GOT3 (cell line): ENCODE results near the gene AIRE.

ENCODE experiments used
- DNase-seq: peaks from one replicate; lab custom pipeline; 2025; ENCODE audit warnings: mixed read lengths; lab: John Stamatoyannopoulos, UW

The AIRE gene

GRCh38 chr21:44324854-44325107 is 39.1 kb downstream of the AIRE start:
- DNase-seq, result no peak

DNA sequence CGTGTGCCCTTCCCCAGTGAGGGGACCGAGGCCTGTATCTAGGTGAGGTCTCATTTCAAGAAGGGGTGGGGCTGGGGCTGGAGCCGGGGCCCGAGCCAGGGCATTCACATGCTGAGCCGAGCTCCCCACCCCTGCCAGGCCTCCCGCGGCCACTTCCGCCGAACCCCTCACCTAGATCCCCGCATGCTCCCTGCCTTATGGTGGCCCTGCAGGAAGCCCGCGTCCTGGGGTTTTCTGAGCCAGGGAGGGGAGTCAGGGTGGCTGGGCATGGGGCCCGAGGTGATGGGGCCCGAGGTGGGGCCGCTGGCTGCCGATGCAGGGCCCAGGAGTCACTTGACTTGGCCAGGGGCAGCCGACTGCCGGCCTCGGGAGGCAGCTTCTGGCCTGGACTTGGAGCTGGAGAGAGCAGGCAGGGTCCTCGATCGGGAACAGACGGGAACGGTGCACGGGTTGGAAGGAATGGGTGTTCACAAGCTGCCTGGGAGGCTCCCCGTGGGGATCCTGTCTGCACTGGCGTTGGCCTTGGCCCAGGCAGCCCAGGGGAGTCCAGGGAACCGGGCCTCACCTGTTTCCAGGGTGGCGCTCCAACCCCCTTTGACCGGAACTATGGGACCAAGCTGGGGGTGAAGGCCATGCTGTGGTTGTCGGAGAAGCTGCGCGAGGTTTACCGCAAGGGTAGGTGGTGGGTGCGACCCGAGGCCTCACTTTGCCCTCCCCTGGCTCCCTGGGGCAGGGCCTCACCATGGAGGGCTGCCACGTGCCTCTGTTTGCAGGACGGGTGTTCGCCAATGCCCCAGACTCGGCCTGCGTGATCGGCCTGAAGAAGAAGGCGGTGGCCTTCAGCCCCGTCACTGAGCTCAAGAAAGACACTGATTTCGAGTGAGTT is 40.0 kb downstream of the AIRE start:
- no peak for DNase-seq

DNA sequence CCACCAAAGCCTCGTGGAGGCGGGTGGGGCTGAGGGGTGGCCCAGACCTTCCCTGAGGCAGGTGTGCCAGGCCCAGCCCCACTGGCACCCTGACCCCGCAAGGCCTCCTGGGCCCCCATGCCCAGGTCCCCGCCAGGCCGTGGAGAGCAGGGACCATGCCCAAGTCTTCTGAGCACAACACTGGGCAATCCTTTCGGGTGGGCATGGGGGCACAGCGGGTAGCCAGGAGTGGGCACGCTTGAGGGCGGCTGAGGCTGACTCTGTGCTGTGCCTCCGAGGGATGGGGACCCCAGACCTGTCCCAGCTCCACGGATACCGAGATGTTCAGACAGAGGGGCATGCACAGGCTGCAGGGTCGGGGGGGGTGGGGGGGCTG is 40.6 kb downstream of the AIRE start:
- no peak for DNase-seq

DNA sequence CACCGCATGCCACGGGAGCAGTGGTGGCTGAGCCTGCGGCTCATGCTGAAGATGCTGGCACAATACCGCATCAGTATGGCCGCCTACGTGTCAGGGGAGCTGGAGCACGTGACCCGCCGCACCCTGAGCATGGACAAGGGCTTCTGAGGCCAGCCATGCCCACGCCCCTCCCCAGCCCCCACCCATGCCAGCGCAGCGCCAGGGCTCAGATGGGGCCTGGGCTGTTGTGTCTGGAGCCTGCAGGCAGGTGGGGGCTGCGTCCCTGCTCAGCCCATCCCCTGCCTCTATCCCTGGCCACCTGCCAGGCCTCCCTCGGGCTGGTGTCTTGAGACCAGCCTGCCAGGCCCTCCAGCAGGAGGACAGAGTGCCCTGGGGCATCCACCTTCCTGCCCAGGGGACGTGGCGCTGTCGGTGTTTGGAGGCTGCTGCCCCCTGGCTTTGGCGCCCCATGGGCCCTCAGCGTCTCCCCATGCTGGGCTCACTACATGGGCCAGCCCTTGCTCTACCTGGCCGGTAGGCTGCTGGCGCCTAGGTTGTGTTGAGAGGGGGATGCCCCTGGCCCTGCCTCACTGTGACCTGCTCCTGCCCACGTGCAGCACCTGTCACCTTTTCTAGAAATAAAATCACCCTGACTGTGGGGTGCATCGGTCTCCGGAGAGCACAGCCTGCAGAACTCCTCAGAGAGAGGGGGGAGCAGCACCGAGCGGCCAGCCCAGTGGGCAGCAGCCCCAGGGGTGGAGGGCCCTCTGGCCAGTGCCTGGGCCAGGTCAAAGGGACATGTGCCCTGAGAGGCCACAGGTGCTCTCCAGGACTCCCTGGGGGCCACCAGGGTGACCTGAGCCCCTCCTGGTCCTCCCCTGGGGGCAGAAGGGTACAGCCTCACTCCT is 41.3 kb downstream of the AIRE start:
- no peak for DNase-seq

- no peak for DNase-seq
Measured at GRCh38 chr21:44327603-44327974, 41.9 kb downstream of the AIRE start.

- DNase-seq, result no peak
Measured at GRCh38 chr21:44328242-44328895, 42.7 kb downstream of the AIRE start.

GRCh38 chr21:44329086-44329889 is 43.6 kb downstream of the AIRE start:
- no peak for DNase-seq

DNA sequence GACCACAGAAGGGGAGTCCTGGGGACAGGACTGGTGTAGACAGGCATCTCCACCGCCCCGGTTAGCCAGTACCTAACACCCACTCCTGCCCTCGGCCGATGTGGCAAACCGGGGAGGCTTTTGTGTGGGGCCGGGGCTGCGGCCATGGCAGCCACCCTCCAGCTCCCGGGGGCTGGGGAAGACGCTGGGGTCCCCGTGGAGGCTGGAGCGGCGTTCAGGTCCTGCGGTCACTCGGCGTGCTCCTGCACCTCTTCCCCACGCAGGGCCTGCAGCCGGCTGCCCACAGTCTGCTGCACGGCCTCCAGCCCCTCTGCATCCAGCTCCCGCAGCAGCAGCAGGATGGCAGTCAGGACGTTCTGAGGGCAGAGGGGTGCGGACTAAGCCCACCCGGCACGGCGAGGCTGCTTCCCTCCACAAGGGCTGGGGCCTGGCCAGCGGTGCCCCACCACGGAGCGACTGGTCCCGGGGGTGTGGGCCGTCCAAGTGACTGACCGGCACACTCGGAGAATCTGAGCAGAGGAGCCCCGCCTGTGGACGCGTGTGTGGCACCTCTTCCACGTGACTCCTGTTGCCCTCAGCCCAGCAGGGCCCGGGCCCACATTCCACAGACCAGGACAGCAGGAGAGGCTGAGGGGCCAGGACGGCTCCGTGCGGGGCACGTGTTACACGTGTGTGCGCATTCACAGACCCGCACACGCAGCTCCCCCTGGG is 44.5 kb downstream of the AIRE start:
- no peak for DNase-seq

DNA sequence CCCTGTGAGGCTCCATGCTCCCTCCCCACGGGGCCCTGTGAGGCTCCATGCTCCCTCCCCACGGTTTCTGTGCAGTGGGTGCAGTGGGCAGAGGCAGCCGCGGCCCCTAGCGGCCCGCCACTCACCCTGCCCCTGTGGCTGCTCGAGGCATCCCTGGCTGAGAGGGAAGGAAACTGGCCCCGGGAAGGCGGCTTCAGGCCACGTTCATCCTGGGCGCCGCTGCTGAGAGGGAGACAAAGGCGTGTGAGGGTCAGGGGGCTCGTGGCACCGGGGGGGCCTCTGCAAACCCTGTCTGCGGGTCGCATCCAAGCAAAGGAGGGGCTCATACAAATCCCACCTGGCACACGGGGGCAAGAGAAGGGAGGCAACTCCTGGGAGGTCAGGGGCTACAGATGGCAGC is 45.0 kb downstream of the AIRE start:
- no peak for DNase-seq

DNA sequence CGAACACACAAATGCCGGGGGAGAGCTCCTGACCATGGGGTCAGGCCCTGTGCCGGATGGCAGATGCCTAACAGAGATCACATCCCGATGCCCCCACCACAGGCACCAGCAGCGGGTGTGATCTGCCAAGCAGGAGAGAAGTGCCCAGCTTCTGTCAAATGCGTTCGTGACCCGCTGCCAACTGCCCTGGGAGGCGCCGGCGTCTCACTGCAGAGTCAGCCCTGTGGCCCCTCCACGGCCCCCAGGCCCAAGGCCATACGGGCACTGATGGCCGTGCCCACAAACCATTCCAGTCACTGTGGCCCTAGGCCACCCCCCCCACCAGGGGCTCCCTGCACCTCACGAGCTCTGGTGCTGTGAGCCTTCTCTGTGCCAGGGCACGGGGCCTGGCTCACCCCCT is 45.5 kb downstream of the AIRE start:
- no peak for DNase-seq

GRCh38 chr21:44331650-44332307 is 46.1 kb downstream of the AIRE start:
- DNase-seq, result no peak

DNA sequence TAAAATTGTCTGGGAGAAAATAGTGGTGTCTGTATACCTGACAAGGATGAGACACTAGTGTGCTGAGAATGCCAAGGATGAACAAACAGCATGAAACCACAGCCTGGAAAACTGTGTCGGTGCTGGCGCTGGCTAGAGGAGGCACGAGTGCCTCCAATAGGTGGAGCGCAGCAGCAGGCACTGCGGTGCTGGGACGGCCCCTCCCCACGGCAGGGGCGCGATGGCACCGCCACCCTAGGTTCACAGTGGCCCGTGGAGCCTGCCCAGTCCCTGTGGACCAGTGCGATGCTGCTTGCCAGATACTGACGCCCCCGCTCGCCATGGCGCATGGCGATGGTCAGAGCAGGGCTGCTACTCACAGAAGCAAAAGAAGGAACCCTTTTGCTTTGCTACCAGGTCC is 46.7 kb downstream of the AIRE start:
- DNase-seq, result no peak

DNA sequence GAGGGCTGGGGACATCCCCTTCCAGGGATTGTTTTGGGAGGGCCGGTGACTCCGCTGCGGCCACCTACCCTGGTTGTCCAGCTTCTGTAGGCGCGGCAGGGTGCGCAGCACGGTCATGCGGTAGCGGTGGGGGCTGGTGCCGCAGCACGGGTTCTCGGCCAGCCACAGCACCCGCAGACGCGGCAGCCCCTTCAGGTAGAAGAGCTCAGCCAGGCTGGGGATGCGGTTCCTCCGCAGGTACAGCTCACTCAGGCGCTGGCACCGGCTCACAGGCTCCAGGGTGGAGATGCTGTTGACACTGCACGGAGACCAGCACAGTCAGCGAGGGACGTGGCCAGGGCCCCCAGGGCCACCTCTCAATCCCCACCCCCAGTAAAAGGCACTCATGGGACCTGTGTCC is 47.3 kb downstream of the AIRE start:
- DNase-seq, result no peak

DNA sequence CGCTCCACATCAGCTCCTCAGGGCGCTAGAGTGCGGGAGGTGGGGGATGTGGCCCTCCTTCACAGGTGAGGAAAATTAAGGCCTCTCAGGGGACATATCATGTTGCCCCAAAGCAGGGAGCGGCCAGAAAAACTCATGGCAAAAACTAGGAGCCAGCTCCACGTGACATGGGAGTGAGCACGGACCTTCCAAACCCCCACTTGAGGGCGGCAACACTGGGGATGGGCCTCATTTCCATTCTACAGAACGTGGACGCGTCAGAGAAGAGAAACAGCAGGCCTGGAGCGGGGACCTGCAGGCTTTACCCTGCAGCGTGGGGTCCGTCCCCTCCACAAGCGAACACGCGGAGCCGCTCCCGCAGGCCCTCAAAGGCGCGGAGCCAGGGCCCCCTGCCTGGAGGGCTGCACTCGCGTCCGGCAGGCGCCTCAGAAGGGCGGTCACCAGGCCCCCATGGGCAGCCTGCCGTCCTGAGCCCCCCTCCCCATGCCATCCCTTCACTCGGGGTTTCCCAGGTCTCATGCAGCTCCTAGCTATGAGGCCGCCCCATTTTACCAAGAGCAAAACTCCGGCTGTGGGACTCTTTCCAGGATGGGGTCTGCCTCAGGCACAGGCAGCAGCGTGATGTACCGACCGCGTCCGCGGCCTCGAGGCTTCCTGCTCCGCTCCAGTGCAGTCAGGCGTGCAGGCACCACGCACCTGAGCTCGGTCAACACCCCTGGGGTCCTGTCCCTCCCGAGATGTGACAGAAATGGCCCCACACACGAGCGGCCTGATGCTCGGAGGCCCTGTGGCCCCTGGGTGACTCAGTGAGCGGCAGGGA is 48.0 kb downstream of the AIRE start:
- DNase-seq, result no peak

GRCh38 chr21:44334329-44335030 is 48.8 kb downstream of the AIRE start:
- DNase-seq, result no peak

DNA sequence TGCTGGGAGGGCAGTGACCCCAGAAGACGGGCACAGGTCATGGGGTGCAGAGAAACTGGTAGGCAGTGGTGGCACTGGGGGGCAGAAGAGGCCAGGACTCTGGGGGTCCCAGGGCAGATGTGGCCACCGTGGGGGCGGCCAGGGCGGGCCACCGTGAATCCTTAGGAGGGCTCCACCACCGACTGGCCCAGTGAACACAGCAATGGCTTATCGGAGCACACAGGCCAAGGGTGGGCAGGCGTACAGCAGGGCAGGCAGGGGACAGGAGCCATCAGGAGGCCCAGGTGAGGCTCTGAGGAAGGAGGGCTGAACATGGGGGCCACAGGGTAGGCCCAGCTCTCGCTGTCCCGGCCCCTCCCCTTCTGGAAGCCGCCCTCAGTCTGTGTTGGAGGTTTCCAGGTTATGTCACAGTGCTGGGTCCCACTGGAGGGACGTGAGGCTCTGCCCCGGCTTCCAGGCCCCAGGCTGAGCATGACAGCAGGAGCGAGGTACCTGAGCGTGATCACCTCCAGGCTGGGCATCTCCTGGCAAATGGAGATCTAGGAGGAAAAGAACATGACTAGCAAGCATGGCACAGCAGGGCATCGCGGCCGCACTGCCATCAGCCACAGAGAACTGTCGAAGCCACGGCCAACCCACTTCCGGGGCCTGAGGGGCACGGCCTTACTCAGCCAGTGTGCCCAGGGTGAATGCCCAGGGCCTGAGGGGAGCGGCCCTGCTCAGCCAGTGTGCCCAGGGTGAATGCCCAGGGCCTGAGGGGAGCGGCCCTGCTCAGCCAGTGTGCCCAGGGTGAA is 49.8 kb downstream of the AIRE start:
- DNase-seq, result no peak

- no peak for DNase-seq
Measured at GRCh38 chr21:44337449-44337848, 51.8 kb downstream of the AIRE start.
